Panc1 (cell line): ENCODE data around the gene OR2D2. TPM values are rescaled to one million over a fixed set of nuclear protein-coding genes. Genes with fewer than 3 reads are reported as not detected.

Experiments
- ATAC-seq: fragments of 200-7000 bp; cut with Tn5 transposase; 2 replicates; pipeline ENCODE4 v1.9.1; 2020; ENCODE audit warnings: mild to moderate bottlenecking, moderate library complexity
- BruUV-seq: library from RNA; stranded (reverse); fragments of 400-500 nt; replicated peaks from 2 replicates; lab custom pipeline; 2021; lab: Mats Ljungman, UMichigan
- CTCF ChIA-PET: fragments of 300-600 bp; sonication (Branson Sonifier 250); formaldehyde crosslinking; loops from one replicate; lab custom pipeline; 2022; ENCODE audit warnings: antibody characterized with exemption; lab: Charles Lee
- POLR2A ChIA-PET: fragments of 300-600 bp; sonication (Branson Sonifier 250); formaldehyde crosslinking; loops from one replicate; lab custom pipeline; 2022; ENCODE audit warnings: antibody characterized with exemption; lab: Charles Lee
- DNase-seq: peaks from one replicate; pipeline ENCODE4 v3.0.0-alpha.2; 2010; ENCODE audit warnings: low read depth, low spot score
- H3K27ac ChIP-seq: 2 replicates; pipeline ENCODE4 v1.5.1; 2011; ENCODE audit warnings: mild to moderate bottlenecking, low read length, inconsistent platforms
- H3K27me3 ChIP-seq: fragments of 200-500 bp; sonication (Bioruptor generic); 2 replicates; pipeline ENCODE4 v1.6.0; 2014; ENCODE audit warnings: low read length, inconsistent platforms; ENCODE audit not compliant: control insufficient read depth, insufficient read depth
- H3K36me3 ChIP-seq: fragments of 200-500 bp; sonication (Bioruptor generic); 2 replicates; pipeline ENCODE4 v1.5.1; 2014; ENCODE audit warnings: inconsistent platforms, mild to moderate bottlenecking, low read length, moderate library complexity; ENCODE audit not compliant: control insufficient read depth, insufficient read depth
- H3K4me1 ChIP-seq: 2 replicates; pipeline ENCODE4 v1.5.1; 2011; ENCODE audit warnings: inconsistent platforms, mild to moderate bottlenecking, low read length, moderate library complexity; ENCODE audit not compliant: control insufficient read depth, insufficient read depth
- H3K4me3 ChIP-seq, 2 experiments: 2 replicates each; pipeline ENCODE4 v1.5.1; 2011 to 2012; ENCODE audit warnings: low read depth in 2 of 2, low read length in 2 of 2, mild to moderate bottlenecking in 2 of 2, inconsistent platforms in 1 of 2, moderate library complexity in 1 of 2
- H3K9me3 ChIP-seq: fragments of 200-500 bp; sonication (Bioruptor generic); 2 replicates; pipeline ENCODE4 v1.5.1; 2014; ENCODE audit warnings: low read depth, mild to moderate bottlenecking, inconsistent platforms, low read length, moderate library complexity; ENCODE audit not compliant: control insufficient read depth, insufficient read depth
- CTCF ChIP-seq: fragments of 450-650 bp; IDR thresholded peaks from 2 replicates; pipeline ENCODE4 v1.5.1; 2017; ENCODE audit warnings: mild to moderate bottlenecking
- POLR2AphosphoS5 ChIP-seq: IDR thresholded peaks from 2 replicates; pipeline ENCODE4 v1.6.1; 2012; ENCODE audit warnings: mild to moderate bottlenecking, low read depth, low read length, moderate library complexity
- REST ChIP-seq, 2 experiments: IDR thresholded peaks; 2 replicates each; pipeline ENCODE4 v1.6.1; 2011 to 2012; ENCODE audit warnings: low read depth in 2 of 2, control low read depth in 1 of 2, low read length in 1 of 2, mild to moderate bottlenecking in 1 of 2, moderate library complexity in 1 of 2; ENCODE audit not compliant: insufficient read depth in 1 of 2
- SIN3A ChIP-seq: IDR thresholded peaks from 2 replicates; pipeline ENCODE4 v1.6.1; 2012; ENCODE audit warnings: low read depth, mild to moderate bottlenecking, low read length, moderate library complexity, borderline replicate concordance; ENCODE audit not compliant: insufficient read depth
- TCF7L2 ChIP-seq: IDR thresholded peaks from 2 replicates; pipeline ENCODE4 v1.6.1; 2011; ENCODE audit warnings: mild to moderate bottlenecking, low read depth, low read length, inconsistent platforms
- in situ Hi-C: cut with HindIII; loops from 2 replicates; pipeline ENCODE4 v1.10.0; 2016; ENCODE audit warnings: low sequenced_read_pairs, low pct_unique_long_range_greater_than_20kb
- intact Hi-C: fragments of 100-400 bp; cut with micrococcal nuclease; formaldehyde crosslinking; loops from one replicate; pipeline ENCODE4 v1.10.0; 2022; ENCODE audit not compliant: unreplicated experiment
- total RNA-seq: library from RNA; stranded (reverse); gene quantifications from one replicate; pipeline ENCODE4 v1.2.1, GENCODE V29; 2021; ENCODE audit not compliant: unreplicated experiment

Gene OR2D2
- total RNA-seq, 1 experiment from 2014 or later, result 0.49 TPM

- ATAC-seq (no peak), DNase-seq (no peak)
- H3K4me3 ChIP-seq, result no peak overlapping the region
- BruUV-seq, result no TSS peak
- no peaks in the 10 kb centered on the region; the same call in 1 of the 2 replicates for H3K27me3 ChIP-seq
- in situ Hi-C loops (no loop called here), intact Hi-C loops (no loop called here)
- ChIA-PET CTCF (no interaction called here), POLR2A (no interaction called here)
- H3K36me3 ChIP-seq, result no peaks in the 10 kb centered on the region
- no peak overlapping the region for H3K27ac ChIP-seq
- H3K4me1 ChIP-seq, result no peaks in the 10 kb centered on the region
- no peaks in the 10 kb centered on the region for H3K9me3 ChIP-seq
- no peak for TF ChIP-seq REST (IDR thresholded peaks at IDR 0.05; ENCODE audit: insufficient read depth in 1 of 2, low read depth in 2 of 2, low read length in 1 of 2)
- TF ChIP-seq SIN3A, result no peak
- TF ChIP-seq CTCF, result no peak; the same call in 1 of the 2 replicates
- no peak for TF ChIP-seq POLR2AphosphoS5
- TF ChIP-seq TCF7L2, result no peak
Observed at GRCh38 chr11:6898911-6899310, 6.6 kb upstream of the OR2D2 start.

- CTCF ChIA-PET, result no interaction called here
Observed at GRCh38 chr11:6895010-6895409, 2.7 kb upstream of the OR2D2 start.

More at GRCh38 chr11:6895010-6895409, 2.7 kb upstream of the OR2D2 start:
- intact Hi-C loops (no loop called here), in situ Hi-C loops (no loop called here)
- no peak overlapping the region for H3K4me3 ChIP-seq
- POLR2A ChIA-PET, result no interaction called here
- no peak overlapping the region for H3K27ac ChIP-seq
- no TSS peak for BruUV-seq
- ATAC-seq (no peak), DNase-seq (no peak)
- H3K9me3 ChIP-seq, result no peaks in the 10 kb centered on the region
- no peaks in the 10 kb centered on the region for H3K36me3 ChIP-seq
- H3K4me1 ChIP-seq, result no peaks in the 10 kb centered on the region
- TF ChIP-seq POLR2AphosphoS5 (no peak), SIN3A (no peak), TCF7L2 (no peak), CTCF (no peak), REST (IDR thresholded peaks at IDR 0.05; ENCODE audit: insufficient read depth in 1 of 2, low read depth in 2 of 2, low read length in 1 of 2) (no peak)
- no peaks in the 10 kb centered on the region; the same call in 1 of the 2 replicates for H3K27me3 ChIP-seq
